Activated T-helper 9 cell treated with anti-CD3 and anti-CD28 coated beads, Interleukin-2, amount 50 U/mL, for 16 hours (primary cell): ENCODE measurements around the gene FAM135A.
"Not testable (repeated sequence)": the region's sequence is repeated elsewhere in the genome, so short reads cannot be mapped to it uniquely, and the experiment has no call there.

ENCODE experiments used
- DNase-seq: peaks from one replicate; pipeline ENCODE4 v3.0.0-alpha.2; 2020; ENCODE audit warnings: low read depth

Gene FAM135A

DNA sequence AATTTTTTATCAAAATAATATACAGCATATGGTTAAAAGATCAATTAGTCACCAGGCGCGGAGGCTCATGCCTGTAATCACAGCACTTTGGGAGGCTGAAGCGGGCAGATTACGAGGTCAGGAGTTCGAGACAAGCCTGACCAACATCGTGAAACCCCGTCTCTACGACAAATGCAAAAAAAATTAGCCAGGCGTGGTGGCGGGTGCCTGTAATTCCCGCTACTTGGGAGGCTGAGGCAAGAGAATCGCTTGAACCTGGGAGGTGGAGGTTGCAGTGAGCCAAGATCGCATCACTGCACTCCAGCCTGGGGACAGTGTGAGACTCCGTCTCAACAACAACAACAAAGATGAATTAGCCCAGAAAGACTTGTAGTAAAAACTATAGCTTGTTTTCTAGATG lies 46.4 kb downstream of the FAM135A start:
- DNase-seq = not testable (repeated sequence)

GRCh38 chr6:70470016-70470415 lies 56.7 kb downstream of the FAM135A start:
- DNase-seq = no peak

DNA sequence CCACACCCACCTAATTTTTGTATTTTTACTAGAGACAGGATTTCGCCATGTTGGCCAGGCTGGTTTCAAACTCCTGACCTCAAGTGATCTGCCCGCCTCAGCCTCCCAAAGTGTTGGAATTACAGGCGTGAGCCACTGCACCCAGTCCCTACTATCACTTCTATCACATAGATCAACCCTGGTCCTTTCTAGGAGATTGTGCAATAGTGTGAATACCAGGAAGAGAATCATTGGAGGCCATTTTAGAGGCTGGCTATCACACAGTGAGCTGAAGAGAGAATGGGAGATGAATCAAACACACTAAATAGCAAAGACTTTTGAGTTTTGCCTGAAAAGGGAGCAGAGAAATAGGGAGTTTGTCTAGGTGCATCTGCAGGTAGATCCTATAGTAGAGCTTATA lies 57.2 kb downstream of the FAM135A start:
- not testable (repeated sequence) for DNase-seq

GRCh38 chr6:70474751-70475150 lies 61.4 kb downstream of the FAM135A start:
- no peak for DNase-seq

DNA sequence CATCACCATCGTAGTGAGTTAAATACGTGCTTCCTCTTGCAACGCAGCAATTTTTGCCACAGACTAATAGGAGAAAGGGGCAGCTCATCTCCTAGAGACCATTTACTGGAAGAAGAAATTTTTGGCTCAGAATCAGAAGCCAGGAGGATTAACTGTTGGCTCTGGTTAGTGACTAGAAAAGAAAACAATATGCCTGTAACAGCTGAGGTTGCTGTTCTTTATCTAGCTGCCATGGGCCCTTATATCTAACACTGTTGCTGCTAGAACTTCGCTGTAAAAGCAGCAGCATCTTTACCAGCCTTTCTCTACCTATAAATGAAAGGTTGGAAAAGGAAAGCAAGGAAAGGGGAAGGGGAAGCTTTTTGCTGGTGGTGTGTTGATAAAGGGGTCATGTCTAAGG lies 65.9 kb downstream of the FAM135A start:
- DNase-seq = no peak

GRCh38 chr6:70486638-70487037 lies 73.3 kb downstream of the FAM135A start:
- DNase-seq = not testable (repeated sequence)

- no peak for DNase-seq
Observed at GRCh38 chr6:70489364-70489763, 76.1 kb downstream of the FAM135A start.

- DNase-seq = no peak
Observed at GRCh38 chr6:70494833-70495232, 81.5 kb downstream of the FAM135A start.

DNA sequence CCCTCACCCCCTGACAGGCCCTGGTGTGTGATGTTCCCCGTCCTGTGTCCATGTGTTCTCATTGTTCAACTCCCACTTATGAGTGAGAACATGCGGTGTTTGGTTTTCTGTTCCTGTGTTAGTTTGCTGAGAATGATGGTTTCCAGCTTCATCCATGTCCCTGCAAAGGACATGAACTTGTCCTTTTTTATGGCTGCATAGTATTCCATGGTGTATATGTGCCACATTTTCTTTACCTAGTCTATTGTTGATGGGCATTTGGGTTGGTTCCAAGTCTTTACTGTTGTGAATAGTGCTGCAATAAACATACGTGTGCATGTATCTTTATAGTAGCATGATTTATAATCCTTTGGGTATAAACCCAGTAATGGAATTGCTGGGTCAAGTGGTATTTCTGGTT lies 82.5 kb downstream of the FAM135A start:
- not testable (repeated sequence) for DNase-seq

GRCh38 chr6:70502484-70502883 lies 89.2 kb downstream of the FAM135A start:
- DNase-seq = no peak

GRCh38 chr6:70503813-70504465 lies 90.6 kb downstream of the FAM135A start:
- no peak for DNase-seq

GRCh38 chr6:70506321-70506720 lies 93.0 kb downstream of the FAM135A start:
- DNase-seq = no peak

- no peak for DNase-seq
Observed at GRCh38 chr6:70507161-70507560, 93.9 kb downstream of the FAM135A start.

- no peak for DNase-seq
Observed at GRCh38 chr6:70508953-70509352, 95.6 kb downstream of the FAM135A start.

GRCh38 chr6:70510600-70510999 lies 97.3 kb downstream of the FAM135A start:
- no peak for DNase-seq

DNA sequence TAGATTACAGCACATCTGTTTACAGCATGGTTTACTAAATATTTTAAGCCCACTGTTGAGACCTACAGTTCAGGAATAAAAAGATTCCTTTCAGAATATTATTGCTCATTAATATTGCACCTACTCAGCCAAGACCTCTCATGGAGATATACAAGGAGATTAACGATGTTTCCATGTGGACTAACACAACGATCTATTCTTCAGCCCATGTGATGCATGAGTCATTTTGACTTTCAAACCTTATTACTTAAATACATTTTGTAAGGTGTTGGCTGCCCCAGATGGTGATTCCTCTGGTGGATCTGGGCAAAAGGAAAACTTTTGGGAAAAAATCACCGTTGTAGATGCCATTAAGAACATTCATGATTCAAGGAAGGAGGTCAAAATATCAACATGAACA lies 105.4 kb downstream of the FAM135A start:
- DNase-seq = no peak

DNA sequence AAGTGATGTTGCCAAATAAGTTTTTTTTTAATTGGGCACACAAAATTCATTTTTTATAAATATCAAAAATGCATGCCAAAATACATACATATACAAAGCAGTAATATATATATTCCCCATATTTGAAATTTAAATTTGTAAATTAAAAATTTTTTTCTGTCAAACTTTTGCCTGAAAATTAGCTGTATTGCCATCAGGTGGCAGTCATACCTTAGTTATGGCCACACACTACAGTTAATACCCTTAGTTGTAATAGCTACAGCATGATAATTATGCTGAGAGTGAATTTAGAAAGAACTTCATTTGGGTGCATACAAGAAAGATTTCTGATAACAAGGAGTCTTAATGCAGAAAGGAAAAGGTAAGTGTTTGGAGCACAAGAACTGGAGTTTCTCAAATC lies 107.3 kb downstream of the FAM135A start:
- no peak for DNase-seq

GRCh38 chr6:70524721-70525286 lies 111.5 kb downstream of the FAM135A start:
- no peak for DNase-seq

DNA sequence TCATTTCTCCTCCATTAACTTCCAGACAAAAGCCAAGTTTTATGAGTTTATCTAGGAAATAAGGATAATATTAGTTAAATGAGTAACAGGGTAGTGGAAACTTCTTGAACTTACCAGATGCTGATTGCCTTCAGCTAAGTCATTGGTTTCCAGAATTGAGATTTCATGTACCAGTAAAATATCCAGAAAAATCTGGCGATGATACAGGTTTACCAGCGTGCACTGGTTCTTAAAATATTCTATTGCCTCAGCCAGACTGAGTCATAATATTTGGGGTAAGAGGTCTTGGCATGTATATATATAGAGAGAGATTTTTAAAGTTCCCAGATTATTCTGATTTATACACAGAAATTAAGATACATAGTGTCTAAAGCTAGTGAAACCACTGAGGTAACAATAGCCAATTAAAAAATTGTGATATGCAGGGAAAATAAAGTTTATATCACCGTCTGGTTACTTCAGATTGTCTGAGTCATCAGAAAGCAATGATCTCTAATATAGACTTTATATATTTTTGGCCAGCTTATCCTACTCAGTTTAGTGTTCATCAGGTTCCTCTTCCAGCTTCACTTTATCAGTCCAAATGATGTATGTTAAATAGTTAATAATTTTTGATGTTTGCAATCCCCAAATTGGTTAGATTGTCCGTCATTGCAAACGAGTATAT lies 113.9 kb downstream of the FAM135A start:
- DNase-seq = no peak

DNA sequence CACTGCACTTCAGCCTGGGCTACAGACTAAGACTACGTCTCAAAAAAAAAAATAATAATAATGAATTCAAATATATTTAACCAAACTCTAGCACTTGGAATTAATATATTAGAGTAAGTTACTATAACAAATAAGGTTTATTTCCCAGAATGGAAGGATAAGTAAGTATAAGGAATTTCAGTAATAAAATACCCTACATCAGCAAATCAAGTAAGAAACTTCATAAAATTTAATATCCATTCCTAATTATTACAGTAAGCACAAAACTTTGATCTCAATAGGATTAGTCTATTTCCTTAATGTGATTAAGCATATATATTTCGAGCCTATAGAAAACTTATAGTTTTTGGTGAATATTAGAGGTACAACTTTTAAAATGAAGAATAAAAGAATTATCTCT lies 116.7 kb downstream of the FAM135A start:
- DNase-seq = no peak

DNA sequence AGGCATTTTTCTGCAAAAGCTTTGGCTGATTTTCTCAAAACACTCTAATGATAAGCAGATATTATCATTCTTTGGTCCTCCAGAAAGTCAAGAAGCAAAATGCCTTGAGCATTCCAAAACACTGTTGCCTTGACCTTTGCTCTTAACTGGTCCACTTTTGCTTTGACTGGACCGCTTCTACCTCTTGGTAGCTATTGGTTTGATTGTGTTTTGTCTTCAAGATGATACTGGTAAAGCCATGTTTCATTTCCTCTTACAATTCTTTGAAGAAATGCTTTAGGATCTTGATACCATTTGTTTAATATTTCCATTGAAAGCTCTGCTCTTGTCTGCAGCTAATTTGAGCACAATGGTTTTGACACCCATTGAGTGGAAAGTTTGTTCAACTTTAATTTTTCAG lies 117.8 kb downstream of the FAM135A start:
- DNase-seq = no peak

DNA sequence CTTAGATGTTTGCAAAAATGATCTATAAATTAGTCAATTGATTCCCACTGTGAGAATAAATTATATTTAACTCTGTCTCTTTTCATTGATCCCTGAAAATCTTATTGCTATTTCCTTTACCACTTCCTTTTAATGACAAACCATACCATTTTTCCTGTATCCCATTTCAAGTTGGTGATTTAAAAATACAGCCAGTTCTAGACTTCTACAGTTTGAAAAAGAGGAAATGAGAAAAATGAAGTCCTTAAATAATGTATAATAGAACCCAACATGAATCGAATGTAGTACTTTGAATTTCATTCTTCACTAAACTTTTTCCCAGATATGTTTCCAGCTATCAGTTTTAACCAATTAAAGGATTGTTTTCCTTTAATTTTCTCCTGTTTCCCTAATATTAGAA lies 124.0 kb downstream of the FAM135A start:
- DNase-seq = no peak

GRCh38 chr6:70538376-70538775 lies 125.1 kb downstream of the FAM135A start:
- no peak for DNase-seq

GRCh38 chr6:70547313-70547712 lies 134.0 kb downstream of the FAM135A start:
- DNase-seq = no peak
